HG03342 (cell line): Measurements from ENCODE around the gene PGLYRP2.

Source experiments
- ATAC-seq: cut with Tn5 transposase; IDR thresholded peaks from one replicate; pipeline ENCODE4 v1.9.1; 2021; ENCODE audit warnings: mild to moderate bottlenecking, moderate library complexity; ENCODE audit not compliant: unreplicated experiment

Gene PGLYRP2

GRCh38 chr19:15427991-15428471, 51.3 kb downstream of the PGLYRP2 start:
- no peak for ATAC-seq

- ATAC-seq = no peak
These were observed 52.0 kb downstream of the PGLYRP2 start for GRCh38 chr19:15427350-15427700.

- no peak for ATAC-seq
These were observed 52.6 kb downstream of the PGLYRP2 start for GRCh38 chr19:15426485-15427349.

GRCh38 chr19:15425321-15425950, 53.9 kb downstream of the PGLYRP2 start:
- no peak for ATAC-seq

- no peak for ATAC-seq
These were observed 54.5 kb downstream of the PGLYRP2 start for GRCh38 chr19:15424692-15425272.

GRCh38 chr19:15424121-15424520, 55.2 kb downstream of the PGLYRP2 start:
- ATAC-seq = no peak

GRCh38 chr19:15423130-15423529, 56.2 kb downstream of the PGLYRP2 start:
- no peak for ATAC-seq

GRCh38 chr19:15422296-15423075, 56.8 kb downstream of the PGLYRP2 start:
- ATAC-seq = no peak

- no peak for ATAC-seq
These were observed 57.5 kb downstream of the PGLYRP2 start for GRCh38 chr19:15421721-15422260.

- no peak for ATAC-seq
These were observed 58.1 kb downstream of the PGLYRP2 start for GRCh38 chr19:15421136-15421695.

GRCh38 chr19:15419413-15420025, 59.8 kb downstream of the PGLYRP2 start:
- no peak for ATAC-seq
